Activated T-helper 1 cell treated with anti-CD3 and anti-CD28 coated beads, Interleukin-2, amount 50 U/mL, for 16 hours (primary cell): ENCODE results near the gene LGALS3BP.
"Not testable (repeated sequence)": the region's sequence is repeated elsewhere in the genome, so short reads cannot be mapped to it uniquely, and the experiment has no call there.

Experiments used
- DNase-seq, 2 donors: peaks; one replicate each; pipeline ENCODE4 v3.0.0-alpha.2; 2020; ENCODE audit warnings: low read depth in 1 of 2, low spot score in 1 of 2

The LGALS3BP gene

GRCh38 chr17:78945455-78945854 is 34.3 kb downstream of the LGALS3BP start:
- DNase-seq: not testable (repeated sequence)

GRCh38 chr17:78944956-78945355 is 34.8 kb downstream of the LGALS3BP start:
- DNase-seq: no peak

GRCh38 chr17:78944026-78944425 is 35.7 kb downstream of the LGALS3BP start:
- no peak for DNase-seq

DNA sequence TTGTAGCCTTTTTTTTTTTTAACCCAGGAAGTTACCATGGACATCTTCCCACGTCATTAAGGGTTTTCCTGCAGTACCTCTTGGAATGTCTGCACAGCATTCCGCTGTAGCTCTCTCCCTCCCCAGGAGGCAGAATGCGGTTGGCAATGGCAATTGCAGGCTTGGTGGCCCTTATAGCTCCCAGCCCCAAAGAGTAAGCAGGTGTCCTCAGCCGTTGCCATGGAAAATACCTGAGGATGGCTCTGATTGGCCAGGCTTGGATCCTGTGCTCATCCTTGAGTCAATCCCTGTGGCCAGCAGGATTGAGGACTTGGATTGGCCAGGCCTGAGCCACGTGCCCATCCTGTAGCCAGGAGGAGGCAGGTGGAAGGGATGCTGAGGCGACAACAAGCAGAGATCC is 39.0 kb downstream of the LGALS3BP start:
- DNase-seq: no peak

DNA sequence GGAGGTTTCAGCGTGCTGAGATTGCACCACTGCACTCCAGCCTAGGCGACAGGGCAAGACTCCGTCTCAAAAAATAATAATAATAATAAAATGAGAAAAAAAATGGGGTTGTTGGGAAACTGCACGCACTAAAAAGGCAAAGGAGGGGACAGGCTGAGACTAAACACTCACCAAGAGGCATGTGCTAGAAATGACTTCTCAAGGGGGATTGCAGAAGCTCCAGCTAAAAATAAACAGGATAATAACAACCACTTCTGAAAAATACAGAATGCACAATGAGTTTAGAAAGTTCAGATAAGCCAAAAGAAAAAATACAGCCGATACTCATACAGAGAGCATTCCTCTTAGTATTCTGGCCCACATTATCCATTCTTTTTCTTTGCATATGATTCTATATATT is 39.5 kb downstream of the LGALS3BP start:
- DNase-seq: no peak

GRCh38 chr17:78939615-78940014 is 40.1 kb downstream of the LGALS3BP start:
- DNase-seq: no peak

DNA sequence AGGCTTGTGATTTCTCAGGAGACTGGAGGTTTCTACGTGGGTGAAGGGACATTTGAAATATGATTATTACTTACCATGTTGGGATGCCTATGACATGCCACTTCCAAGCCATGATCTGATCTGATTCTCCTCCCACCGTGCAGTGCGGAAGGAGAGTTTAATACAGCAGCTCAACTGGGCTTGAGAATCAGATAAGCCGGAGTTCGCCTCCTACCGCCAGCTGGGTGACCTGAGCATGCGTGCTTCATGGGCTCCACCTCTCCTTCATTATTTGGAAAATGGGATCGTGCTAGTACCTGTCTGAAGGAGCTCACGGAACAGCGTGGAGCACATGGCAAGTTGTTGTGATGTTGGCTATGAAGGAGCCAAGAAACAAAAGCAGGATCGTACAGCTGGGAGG is 42.2 kb downstream of the LGALS3BP start:
- no peak for DNase-seq

DNA sequence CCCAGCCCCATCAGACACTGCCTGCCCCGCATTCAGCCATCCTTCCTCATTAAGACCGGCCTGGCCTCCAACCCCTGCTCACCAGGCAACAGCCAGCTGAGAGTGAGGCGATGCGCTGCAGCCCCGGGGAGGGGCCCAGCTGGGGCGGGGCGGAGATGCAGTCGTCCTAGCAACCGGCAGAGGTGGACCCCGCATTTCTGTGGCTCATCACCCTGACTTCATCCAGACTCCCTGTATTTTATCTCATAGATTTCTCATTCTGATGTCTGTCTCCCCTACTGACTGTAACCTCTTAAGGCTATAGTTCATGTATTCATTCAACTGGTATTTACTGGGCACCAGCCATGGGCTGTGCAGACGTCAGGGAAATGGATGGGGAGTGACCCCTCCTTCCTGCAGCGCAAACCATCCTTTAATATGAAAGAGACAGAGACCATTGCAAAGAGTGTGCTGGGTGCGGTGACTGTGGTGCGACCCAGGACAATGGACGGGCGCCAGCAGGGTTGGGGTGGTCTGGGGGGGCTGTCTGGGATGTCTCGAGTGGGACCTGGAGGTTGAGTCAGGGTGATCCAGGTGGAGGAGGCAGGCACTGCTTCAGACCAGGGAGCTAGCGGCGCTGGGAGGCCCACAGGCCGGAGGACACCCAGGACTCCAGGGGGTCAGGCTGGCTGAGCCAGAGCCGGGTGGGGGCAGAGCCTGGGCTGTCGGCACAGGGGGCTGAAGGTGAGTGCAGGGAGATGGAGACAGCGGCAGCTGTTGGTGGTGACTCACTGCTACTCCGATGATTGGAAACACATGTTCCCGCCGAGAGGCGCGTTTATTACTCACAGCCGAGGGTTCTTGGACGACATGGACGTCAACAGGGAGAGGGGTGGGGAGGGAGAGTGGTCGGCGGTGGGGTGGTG is 44.1 kb downstream of the LGALS3BP start:
- DNase-seq: no peak

- DNase-seq: no peak
These were observed 44.9 kb downstream of the LGALS3BP start for GRCh38 chr17:78934681-78935418.

GRCh38 chr17:78933959-78934568 is 45.7 kb downstream of the LGALS3BP start:
- DNase-seq: no peak

DNA sequence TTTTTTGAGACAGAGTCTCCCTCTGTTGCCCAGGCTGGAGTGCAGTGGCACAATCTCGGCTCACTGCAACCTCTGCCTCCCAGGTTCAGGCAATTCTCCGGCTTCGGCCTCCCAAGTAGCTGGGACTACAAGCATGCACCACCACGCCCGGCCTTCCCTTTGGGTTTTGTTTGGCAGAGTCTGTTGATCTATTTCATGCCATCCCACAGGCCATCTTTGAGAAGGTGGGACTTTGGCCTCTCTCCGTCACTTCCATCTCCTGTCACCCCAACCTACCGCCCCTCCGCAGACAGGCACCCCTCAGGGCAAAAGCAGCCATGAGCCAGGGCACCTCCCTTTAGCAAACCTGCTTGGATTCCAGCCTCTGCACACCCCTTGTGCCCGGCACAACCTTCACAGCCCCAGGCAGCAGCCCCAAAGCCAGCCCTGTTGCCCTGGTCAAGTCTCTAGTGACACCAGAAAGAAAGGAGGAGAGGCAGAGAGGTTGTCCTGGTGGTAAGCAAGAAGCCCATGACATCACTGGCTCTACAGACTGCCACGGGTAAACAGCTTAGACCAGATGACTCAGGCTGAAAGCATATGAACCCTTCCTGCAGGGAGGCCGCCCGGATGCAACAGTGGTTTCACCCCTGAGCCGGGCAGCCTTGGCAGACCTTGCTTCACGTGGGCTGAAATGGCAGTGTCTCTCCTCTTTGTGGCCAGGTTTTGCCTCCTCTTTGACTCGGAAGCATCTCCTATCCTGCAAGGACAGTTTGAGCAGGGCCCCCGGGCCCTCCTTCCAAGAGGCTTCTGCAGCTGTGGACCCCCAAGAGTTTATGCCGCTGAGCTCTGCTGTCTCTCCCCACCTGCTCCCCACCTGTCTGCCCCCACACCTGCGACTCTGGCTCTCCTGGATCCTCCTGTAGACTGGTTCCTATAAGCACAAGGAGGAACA is 46.4 kb downstream of the LGALS3BP start:
- DNase-seq: peak; percentile 18 to 22

GRCh38 chr17:78929908-78930775 is 49.6 kb downstream of the LGALS3BP start:
- no peak for DNase-seq

GRCh38 chr17:78925662-78926555 is 53.8 kb downstream of the LGALS3BP start:
- no peak for DNase-seq

- peak; percentile 41 to 46 for DNase-seq
These were observed 54.5 kb downstream of the LGALS3BP start, which contains the start of gene TIMP2 for GRCh38 chr17:78925234-78925633. TIMP2 (minus strand) TSS chr17:78925387; CDS start chr17:78925088, 299 bp downstream.

GRCh38 chr17:78924481-78925151 is 55.1 kb downstream of the LGALS3BP start:
- no peak for DNase-seq

DNA sequence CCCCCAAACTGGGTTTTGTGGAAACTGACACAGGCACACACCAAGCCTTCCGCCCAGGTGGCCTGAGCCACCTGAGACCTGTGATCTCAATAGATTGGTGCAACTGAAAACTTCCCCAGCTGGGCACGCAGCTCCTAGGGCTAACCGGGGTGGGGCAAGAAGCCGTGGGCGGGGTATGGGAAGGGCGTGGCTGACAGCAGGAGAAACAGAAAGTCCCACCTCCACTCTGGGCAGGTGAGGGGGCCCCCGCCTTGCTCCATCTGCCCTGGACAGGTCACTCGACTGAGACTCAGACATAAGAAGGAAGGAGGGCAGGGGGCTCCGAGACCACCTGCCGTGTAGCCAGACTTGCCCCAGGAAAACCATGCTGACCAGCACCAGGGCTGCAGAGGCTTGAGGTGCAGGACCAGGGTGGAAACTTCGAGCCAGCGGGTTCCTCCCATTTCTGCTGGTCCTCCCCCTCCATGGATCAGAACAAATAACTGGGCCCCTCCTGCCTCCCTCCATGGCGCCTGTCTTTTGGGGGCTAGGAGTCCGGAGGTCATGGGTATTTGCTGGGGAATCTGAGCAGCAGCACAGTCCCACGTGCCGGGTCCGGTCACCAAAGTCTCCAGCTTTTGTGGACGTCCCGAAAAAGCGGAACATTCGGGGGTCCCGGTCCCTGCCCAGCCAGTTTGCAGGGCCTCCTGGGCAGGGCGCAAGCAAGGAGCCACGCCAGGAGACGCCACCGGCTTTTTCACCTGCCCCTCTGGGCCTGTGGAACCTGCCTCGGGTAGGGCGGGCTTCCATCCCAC is 55.9 kb downstream of the LGALS3BP start:
- peak; percentile 12 to 31 for DNase-seq

DNA sequence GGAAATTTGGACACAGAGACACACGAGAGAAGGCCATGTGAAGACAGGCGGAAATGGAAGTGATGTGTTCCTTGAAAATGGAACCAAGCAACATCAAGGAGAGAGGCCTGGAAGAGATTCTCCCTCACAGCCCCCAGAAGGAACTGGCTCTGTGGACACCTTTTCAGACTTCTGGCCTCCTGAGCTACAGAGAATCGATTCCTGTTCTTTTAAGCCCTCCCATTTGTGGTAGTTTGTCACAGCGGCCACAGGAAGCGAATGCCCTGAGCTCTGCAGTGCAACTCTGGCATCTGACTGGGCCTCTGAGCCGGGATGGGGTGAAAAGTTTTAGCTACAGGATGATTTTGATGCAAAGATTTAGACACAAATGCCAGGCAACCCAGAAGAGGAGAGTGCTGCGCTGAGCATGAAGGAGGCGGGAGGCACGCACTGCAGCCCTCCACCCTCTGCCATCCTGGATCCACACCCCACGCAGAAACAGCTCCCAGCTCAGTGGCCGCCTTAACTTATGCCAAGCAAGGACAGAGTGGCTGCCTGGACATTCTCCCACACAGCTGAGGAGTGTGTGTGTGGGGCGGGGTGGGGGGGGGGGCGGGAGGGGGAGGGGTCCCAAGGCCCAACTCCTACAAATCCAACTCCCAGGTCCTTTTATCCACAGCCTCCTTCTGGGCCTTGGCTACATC is 56.8 kb downstream of the LGALS3BP start:
- DNase-seq: no peak
